Prostate gland (tissue), 2 donors: ENCODE measurements around the gene AKT3. TPM values are rescaled to one million over a fixed set of nuclear protein-coding genes. Genes with fewer than 3 reads are reported as not detected.

Source experiments
- DNase-seq: peaks from one replicate; pipeline ENCODE4 v3.0.0-alpha.2; 2019; ENCODE audit warnings: low spot score
- H3K27ac ChIP-seq, 2 donors: fragments of 200-600 bp; sonication (generic); 2 replicates each; pipeline ENCODE4 v1.5.1; 2017 to 2019
- H3K27me3 ChIP-seq: fragments of 200-600 bp; sonication (generic); replicated peaks from 2 replicates; pipeline ENCODE4 v1.5.1; 2019; ENCODE audit not compliant: insufficient read depth
- H3K36me3 ChIP-seq, 2 donors: fragments of 200-600 bp; sonication (generic); 1 replicate in 1 of 2; 2 replicates in 1 of 2; pipeline versions ENCODE4 v1.5.1 to v1.8.1; 2017 to 2019
- H3K4me1 ChIP-seq: fragments of 200-600 bp; sonication (generic); replicated peaks from 2 replicates; pipeline ENCODE4 v1.5.1; 2019
- H3K4me3 ChIP-seq, 2 donors: fragments of 200-600 bp; sonication (generic); 2 replicates each; pipeline ENCODE4 v1.5.1; 2017 to 2019
- H3K9me3 ChIP-seq: fragments of 200-600 bp; sonication (generic); 2 replicates; pipeline ENCODE4 v1.5.1; 2017
- CTCF ChIP-seq, 4 experiments: fragments of 200-600 bp in 2 of 4; fragments of 450-650 bp in 2 of 4; sonication (generic) in 2 of 4; IDR thresholded peaks; 1 replicate in 3 of 4; 2 replicates in 1 of 4; pipeline ENCODE4 v1.5.1; 2016 to 2019; ENCODE audit warnings: antibody characterized with exemption in 4 of 4, mild to moderate bottlenecking in 2 of 4, moderate library complexity in 2 of 4
- POLR2A ChIP-seq: fragments of 450-650 bp; IDR thresholded peaks from one replicate; pipeline ENCODE4 v1.6.1; 2016; ENCODE audit warnings: antibody characterized with exemption, mild to moderate bottlenecking
- POLR2AphosphoS5 ChIP-seq: sonication (generic); formaldehyde crosslinking; IDR thresholded peaks from one replicate; pipeline ENCODE4 v1.6.1; 2017; ENCODE audit warnings: antibody characterized with exemption
- WGBS: methylation state at CpG from one replicate; pipeline ENCODE4 v1.1.5; 2018; 5-methylcytosine and 5-hydroxymethylcytosine counted together
- intact Hi-C: fragments of 100-400 bp; cut with DNase I; formaldehyde crosslinking; loops from one replicate; pipeline ENCODE4 v1.14.2; 2022
- total RNA-seq, 2 donors: library from RNA; depleted of rRNA; stranded (reverse); fragments of >200 nt; gene quantifications; one replicate each; pipeline ENCODE4 v1.1.0, GENCODE V29; 2016

AKT3 gene
- total RNA-seq, 2 donors from 2014 or later: 40.7 to 62.7 TPM

- Histone ChIP-seq H3K4me1 (no peaks in the 10 kb centered on the region), H3K27ac (no peak overlapping the region), H3K36me3 (no peaks in the 10 kb centered on the region), H3K4me3 (no peak overlapping the region), H3K27me3 (no peaks in the 10 kb centered on the region), H3K9me3 (no peaks in the 10 kb centered on the region)
- 88% methylated on average over 2 of the region's 2 CpGs for WGBS
- TF ChIP-seq POLR2AphosphoS5 (no peak), POLR2A (no peak), CTCF (IDR thresholded peaks at IDR 0.05) (no peak)
- no peak for DNase-seq
- intact Hi-C loops: no loop called here
Observed at GRCh38 chr1:243798726-243799125, 51.3 kb downstream of the AKT3 start.

GRCh38 chr1:243796016-243796415 lies 54.0 kb downstream of the AKT3 start:
- Histone ChIP-seq H3K27me3 (no peaks in the 10 kb centered on the region), H3K4me1 (peaks cover 4% of the 10 kb centered on the region), H3K27ac (no peak overlapping the region), H3K36me3 (no peaks in the 10 kb centered on the region), H3K9me3 (no peaks in the 10 kb centered on the region), H3K4me3 (no peak overlapping the region)
- intact Hi-C loops: no loop called here
- no peak for DNase-seq
- 98% methylated on average over 2 of the region's 2 CpGs for WGBS
- no peak for TF ChIP-seq POLR2A
- no peak for TF ChIP-seq CTCF (IDR thresholded peaks at IDR 0.05)
- TF ChIP-seq POLR2AphosphoS5: no peak

GRCh38 chr1:243793298-243793697 lies 56.7 kb downstream of the AKT3 start:
- Histone ChIP-seq H3K4me1 (peaks cover 4% of the 10 kb centered on the region), H3K27me3 (no peaks in the 10 kb centered on the region), H3K9me3 (no peaks in the 10 kb centered on the region), H3K27ac (peak overlapping the region; percentile 68 to 77), H3K36me3 (no peaks in the 10 kb centered on the region), H3K4me3 (no peak overlapping the region)
- intact Hi-C loops: loop anchor here (5.0 kb wide), 1 partner anchor 54 kb away; no protein-coding TSS in a partner anchor
- 97% methylated on average over 2 of the region's 2 CpGs for WGBS
- DNase-seq: no peak
- no peak for TF ChIP-seq CTCF (IDR thresholded peaks at IDR 0.05)
- no peak for TF ChIP-seq POLR2A
- no peak for TF ChIP-seq POLR2AphosphoS5

GRCh38 chr1:243792891-243793290 lies 57.2 kb downstream of the AKT3 start:
- intact Hi-C loops: loop anchor here (5.0 kb wide), 1 partner anchor 54 kb away; no protein-coding TSS in a partner anchor
- Histone ChIP-seq H3K27me3 (no peaks in the 10 kb centered on the region), H3K27ac (peak overlapping the region; percentile 68 to 77), H3K9me3 (no peaks in the 10 kb centered on the region), H3K4me1 (peaks cover 4% of the 10 kb centered on the region), H3K36me3 (no peaks in the 10 kb centered on the region), H3K4me3 (no peak overlapping the region)
- no peak for DNase-seq
- 14% methylated on average over 3 of the region's 3 CpGs for WGBS
- no peak for TF ChIP-seq POLR2A
- no peak for TF ChIP-seq CTCF (IDR thresholded peaks at IDR 0.05)
- no peak for TF ChIP-seq POLR2AphosphoS5

- Histone ChIP-seq H3K27me3 (no peaks in the 10 kb centered on the region), H3K4me3 (no peak overlapping the region), H3K36me3 (no peaks in the 10 kb centered on the region), H3K27ac (peak overlapping the region; percentile 68 to 77), H3K4me1 (peaks cover 4% of the 10 kb centered on the region), H3K9me3 (no peaks in the 10 kb centered on the region)
- intact Hi-C loops: loop anchor here (5.0 kb wide), 1 partner anchor 55 kb away; no protein-coding TSS in a partner anchor
- TF ChIP-seq POLR2A (no peak), POLR2AphosphoS5 (no peak), CTCF (IDR thresholded peaks at IDR 0.05) (no peak)
- 37% methylated on average over 2 of the region's 2 CpGs for WGBS
- no peak for DNase-seq
Observed at GRCh38 chr1:243792401-243792800, 57.6 kb downstream of the AKT3 start.
